H9 (cell line): ENCODE measurements around the gene CCDC91. TPM values are rescaled to one million over a fixed set of nuclear protein-coding genes. Genes with fewer than 3 reads are reported as not detected.

Source experiments
- DNase-seq: peaks from one replicate; pipeline ENCODE4 v3.0.0-alpha.2; 2017
- H2AFZ ChIP-seq: one replicate; pipeline ENCODE4 v1.6.1; 2013; ENCODE audit warnings: mild to moderate bottlenecking, low read length, control low read depth, moderate library complexity
- H2AK5ac ChIP-seq: 2 replicates; pipeline ENCODE4 v1.6.1; 2013; ENCODE audit warnings: low read length, control low read depth, mixed read lengths; ENCODE audit not compliant: insufficient read length
- H2BK120ac ChIP-seq: one replicate; pipeline ENCODE4 v1.6.1; 2013; ENCODE audit warnings: low read depth, mild to moderate bottlenecking, low read length, control low read depth, inconsistent platforms; ENCODE audit not compliant: poor library complexity, severe bottlenecking
- H2BK12ac ChIP-seq: 2 replicates; pipeline ENCODE4 v1.6.1; 2013; ENCODE audit warnings: low read length, control low read depth, mixed read lengths, low read depth; ENCODE audit not compliant: insufficient read length
- H2BK15ac ChIP-seq: 2 replicates; pipeline ENCODE4 v1.6.1; 2013; ENCODE audit warnings: low read depth, low read length, control low read depth
- H2BK20ac ChIP-seq: one replicate; pipeline ENCODE4 v1.6.1; 2013; ENCODE audit warnings: low read depth, mild to moderate bottlenecking, low read length, control low read depth, inconsistent platforms; ENCODE audit not compliant: poor library complexity, severe bottlenecking
- H2BK5ac ChIP-seq: 2 replicates; pipeline ENCODE4 v1.6.1; 2013; ENCODE audit warnings: low read length, control low read depth, mixed read lengths; ENCODE audit not compliant: insufficient read length
- H3K14ac ChIP-seq: 2 replicates; pipeline ENCODE4 v1.6.1; 2013; ENCODE audit warnings: low read length, control low read depth; ENCODE audit not compliant: insufficient read depth
- H3K18ac ChIP-seq: 2 replicates; pipeline ENCODE4 v1.6.1; 2013; ENCODE audit warnings: low read depth, mild to moderate bottlenecking, mixed read lengths, low read length, control low read depth; ENCODE audit not compliant: insufficient read length
- H3K23ac ChIP-seq: 2 replicates; pipeline ENCODE4 v1.6.1; 2013; ENCODE audit warnings: low read length, control low read depth, mixed read lengths, low read depth; ENCODE audit not compliant: insufficient read length
- H3K23me2 ChIP-seq: 2 replicates; pipeline ENCODE4 v1.6.1; 2013; ENCODE audit warnings: low read depth, mild to moderate bottlenecking, mixed read lengths, low read length, control low read depth; ENCODE audit not compliant: insufficient read length, poor library complexity, severe bottlenecking
- H3K27ac ChIP-seq: 2 replicates; pipeline ENCODE4 v1.5.1; 2013; ENCODE audit warnings: low read length, control low read depth, mixed read lengths, low read depth; ENCODE audit not compliant: insufficient read length
- H3K27me3 ChIP-seq: 2 replicates; pipeline ENCODE4 v1.6.1; 2013; ENCODE audit warnings: low read length, control low read depth, inconsistent platforms; ENCODE audit not compliant: insufficient read depth
- H3K4ac ChIP-seq: 2 replicates; pipeline ENCODE4 v1.6.1; 2013; ENCODE audit warnings: low read depth, mild to moderate bottlenecking, control low read depth, inconsistent platforms, low read length, moderate library complexity
- H3K4me1 ChIP-seq: 2 replicates; pipeline ENCODE4 v1.6.1; 2013; ENCODE audit warnings: low read length, control low read depth, inconsistent platforms; ENCODE audit not compliant: insufficient read depth
- H3K4me2 ChIP-seq: 2 replicates; pipeline ENCODE4 v1.6.1; 2013; ENCODE audit warnings: low read length, control low read depth, mixed read lengths; ENCODE audit not compliant: insufficient read length, insufficient read depth
- H3K56ac ChIP-seq: 2 replicates; pipeline ENCODE4 v1.6.1; 2013; ENCODE audit warnings: low read depth, mild to moderate bottlenecking, mixed read lengths, low read length, control low read depth; ENCODE audit not compliant: insufficient read length
- H3K79me1 ChIP-seq: 2 replicates; pipeline ENCODE4 v1.6.1; 2013; ENCODE audit warnings: low read depth, mild to moderate bottlenecking, moderate library complexity, low read length, control low read depth, inconsistent platforms; ENCODE audit not compliant: insufficient read depth, poor library complexity, severe bottlenecking
- H3K79me2 ChIP-seq: 2 replicates; pipeline ENCODE4 v1.6.1; 2013; ENCODE audit warnings: low read length, control low read depth, inconsistent platforms; ENCODE audit not compliant: insufficient read depth
- H3K9ac ChIP-seq: 2 replicates; pipeline ENCODE4 v1.6.1; 2013; ENCODE audit warnings: low read length, control low read depth, mixed read lengths; ENCODE audit not compliant: insufficient read length; ENCODE audit errors: extremely low read depth
- H3K9me3 ChIP-seq: one replicate; pipeline ENCODE4 v1.6.1; 2013; ENCODE audit warnings: low read depth, low read length, inconsistent platforms; ENCODE audit not compliant: control insufficient read depth
- H3T11ph ChIP-seq: one replicate; pipeline ENCODE4 v1.6.1; 2013; ENCODE audit warnings: mild to moderate bottlenecking, low read length, control low read depth, inconsistent platforms
- H4K20me1 ChIP-seq: one replicate; pipeline ENCODE4 v1.6.1; 2013; ENCODE audit not compliant: control insufficient read depth, insufficient read length, insufficient read depth
- H4K5ac ChIP-seq: 2 replicates; pipeline ENCODE4 v1.6.1; 2013; ENCODE audit warnings: low read depth, mild to moderate bottlenecking, mixed read lengths, low read length, control low read depth; ENCODE audit not compliant: insufficient read length
- H4K8ac ChIP-seq: replicated peaks from 2 replicates; pipeline ENCODE4 v1.6.1; 2013; ENCODE audit warnings: low read length, control low read depth, mixed read lengths, low read depth; ENCODE audit not compliant: insufficient read length
- H4K91ac ChIP-seq: 2 replicates; pipeline ENCODE4 v1.6.1; 2013; ENCODE audit warnings: low read depth, mild to moderate bottlenecking, moderate library complexity, mixed read lengths, low read length, control low read depth; ENCODE audit not compliant: insufficient read length
- H3K27ac Mint-ChIP-seq, 3 experiments: 2 replicates in 2 of 3; 3 replicates in 1 of 3; pipeline ENCODE4 v1.8.0; 2020 to 2021; ENCODE audit warnings: mixed read lengths in 3 of 3, mild to moderate bottlenecking in 1 of 3, moderate library complexity in 1 of 3
- H3K27me3 Mint-ChIP-seq: 2 replicates; pipeline ENCODE4 v1.8.0; 2021; ENCODE audit warnings: low read depth, mild to moderate bottlenecking, moderate library complexity, mixed read lengths
- H3K36me3 Mint-ChIP-seq, 3 experiments: 2 replicates in 2 of 3; 3 replicates in 1 of 3; pipeline ENCODE4 v1.8.0; 2020 to 2021; ENCODE audit warnings: low read depth in 3 of 3, mixed read lengths in 3 of 3; ENCODE audit not compliant: insufficient read depth in 1 of 3
- H3K4me1 Mint-ChIP-seq, 2 experiments: 2 replicates each; pipeline ENCODE4 v1.8.0; 2020; ENCODE audit warnings: mixed read lengths in 2 of 2
- H3K4me3 Mint-ChIP-seq, 2 experiments: 2 replicates in 1 of 2; 3 replicates in 1 of 2; pipeline ENCODE4 v1.8.0; 2020 to 2021; ENCODE audit warnings: mild to moderate bottlenecking in 2 of 2, mixed read lengths in 2 of 2, moderate library complexity in 1 of 2
- H3K9me3 Mint-ChIP-seq, 2 experiments: 2 replicates in 1 of 2; 3 replicates in 1 of 2; pipeline ENCODE4 v1.8.0; 2020; ENCODE audit warnings: mild to moderate bottlenecking in 2 of 2, mixed read lengths in 2 of 2, moderate library complexity in 1 of 2
- CTCF ChIP-seq: fragments of 200-600 bp; sonication (generic); conservative IDR thresholded peaks from 3 replicates; pipeline ENCODE4 v1.8.0; 2021; ENCODE audit warnings: antibody characterized with exemption, mild to moderate bottlenecking
- WGBS: extraction: QIAGEN DNeasy Blood & Tissue Kit; methylation state at CpG from one replicate; pipeline ENCODE4 v1.1.7; 2013; ENCODE audit warnings: missing lambda C conversion rate, low lambda C conversion rate, mixed read lengths; ENCODE audit not compliant: insufficient read length; ENCODE audit errors: extremely low coverage; 5-methylcytosine and 5-hydroxymethylcytosine counted together
- total RNA-seq: library from RNA; stranded (reverse); gene quantifications from 2 replicates; pipeline ENCODE4 v1.2.1, GENCODE V29; 2021

The CCDC91 gene
- total RNA-seq, 1 experiment from 2014 or later: 22.7 TPM

- H3K9me3 ChIP-seq: peaks cover 1% of the 10 kb centered on the region
- no peaks in the 10 kb centered on the region for H4K20me1 ChIP-seq
- H3K9me3 Mint-ChIP-seq: peaks cover 22 to 33% of the 10 kb centered on the region in 2 experiments
- no peaks in the 10 kb centered on the region for H3K27me3 Mint-ChIP-seq
- H3K56ac ChIP-seq: no peak overlapping the region
- H3K4me1 Mint-ChIP-seq: peaks cover 22 to 35% of the 10 kb centered on the region in 2 experiments
- H2AK5ac ChIP-seq: no peak overlapping the region
- no peak overlapping the region for H2AFZ ChIP-seq
- H3K79me1 ChIP-seq: no peaks in the 10 kb centered on the region
- no peak overlapping the region for H2BK120ac ChIP-seq
- no peak overlapping the region; a peak in 1 of 7 replicates for H3K27ac Mint-ChIP-seq
- no peak overlapping the region for H2BK15ac ChIP-seq
- TF ChIP-seq CTCF: no peak
- no peak overlapping the region for H3K27ac ChIP-seq
- no CpG with 5 or more reads among the region's 2 CpGs for WGBS
- H3K23me2 ChIP-seq: no peaks in the 10 kb centered on the region
- H4K8ac ChIP-seq: no peak overlapping the region
- no peaks in the 10 kb centered on the region for H3K27me3 ChIP-seq
- H3K4ac ChIP-seq: no peak overlapping the region
- H3K23ac ChIP-seq: no peak overlapping the region
- H3T11ph ChIP-seq: no peak overlapping the region
- no peak overlapping the region for H2BK12ac ChIP-seq
- H3K4me2 ChIP-seq: no peak overlapping the region
- H3K9ac ChIP-seq: no peak overlapping the region
- no peak overlapping the region for H3K18ac ChIP-seq
- DNase-seq: no peak
- no peak overlapping the region for H3K14ac ChIP-seq
- no peaks in the 10 kb centered on the region for H3K79me2 ChIP-seq
- peaks cover 30 to 52% (median 33%) of the 10 kb centered on the region in 3 experiments for H3K36me3 Mint-ChIP-seq
- no peak overlapping the region for H3K4me3 Mint-ChIP-seq
- H4K5ac ChIP-seq: no peak overlapping the region
- no peak overlapping the region for H2BK5ac ChIP-seq
- H4K91ac ChIP-seq: no peak overlapping the region
- H3K4me1 ChIP-seq: no peaks in the 10 kb centered on the region
- no peak overlapping the region for H2BK20ac ChIP-seq
Measured at GRCh38 chr12:28216016-28216415, 25.8 kb downstream of the CCDC91 start.
